T-helper 2 cell treated with Interferon-gamma antibody and Interleukin-4, amounts not matched to agents 5 μg/mL and 100 μg/mL, for 36 hours (primary cell): Measurements from ENCODE around the gene PTX4.

Experiments
- DNase-seq: peaks from one replicate; pipeline ENCODE4 v3.0.0; 2021; ENCODE audit warnings: low spot score
- H3K27ac Mint-ChIP-seq: one replicate; pipeline ENCODE4 v1.8.0; 2021; ENCODE audit warnings: mild to moderate bottlenecking, mixed read lengths
- H3K27me3 Mint-ChIP-seq: one replicate; pipeline ENCODE4 v1.8.0; 2021; ENCODE audit warnings: low read depth, mixed read lengths
- H3K36me3 Mint-ChIP-seq: one replicate; pipeline ENCODE4 v1.8.0; 2021; ENCODE audit warnings: low read depth, mixed read lengths
- H3K4me1 Mint-ChIP-seq: one replicate; pipeline ENCODE4 v1.8.0; 2021; ENCODE audit warnings: low read depth, mixed read lengths
- H3K4me3 Mint-ChIP-seq: one replicate; pipeline ENCODE4 v1.8.0; 2022; ENCODE audit warnings: mild to moderate bottlenecking, moderate library complexity, mixed read lengths
- H3K9me3 Mint-ChIP-seq: one replicate; pipeline ENCODE4 v1.8.0; 2021; ENCODE audit warnings: mixed read lengths

Gene PTX4

GRCh38 chr16:1436731-1437355 is 51.9 kb downstream of the PTX4 start:
- Mint-ChIP-seq H3K4me3 (no peak overlapping the region), H3K27ac (no peak overlapping the region), H3K9me3 (no peaks in the 10 kb centered on the region), H3K27me3 (no peaks in the 10 kb centered on the region), H3K36me3 (no peaks in the 10 kb centered on the region), H3K4me1 (no peaks in the 10 kb centered on the region)
- no peak for DNase-seq

DNA sequence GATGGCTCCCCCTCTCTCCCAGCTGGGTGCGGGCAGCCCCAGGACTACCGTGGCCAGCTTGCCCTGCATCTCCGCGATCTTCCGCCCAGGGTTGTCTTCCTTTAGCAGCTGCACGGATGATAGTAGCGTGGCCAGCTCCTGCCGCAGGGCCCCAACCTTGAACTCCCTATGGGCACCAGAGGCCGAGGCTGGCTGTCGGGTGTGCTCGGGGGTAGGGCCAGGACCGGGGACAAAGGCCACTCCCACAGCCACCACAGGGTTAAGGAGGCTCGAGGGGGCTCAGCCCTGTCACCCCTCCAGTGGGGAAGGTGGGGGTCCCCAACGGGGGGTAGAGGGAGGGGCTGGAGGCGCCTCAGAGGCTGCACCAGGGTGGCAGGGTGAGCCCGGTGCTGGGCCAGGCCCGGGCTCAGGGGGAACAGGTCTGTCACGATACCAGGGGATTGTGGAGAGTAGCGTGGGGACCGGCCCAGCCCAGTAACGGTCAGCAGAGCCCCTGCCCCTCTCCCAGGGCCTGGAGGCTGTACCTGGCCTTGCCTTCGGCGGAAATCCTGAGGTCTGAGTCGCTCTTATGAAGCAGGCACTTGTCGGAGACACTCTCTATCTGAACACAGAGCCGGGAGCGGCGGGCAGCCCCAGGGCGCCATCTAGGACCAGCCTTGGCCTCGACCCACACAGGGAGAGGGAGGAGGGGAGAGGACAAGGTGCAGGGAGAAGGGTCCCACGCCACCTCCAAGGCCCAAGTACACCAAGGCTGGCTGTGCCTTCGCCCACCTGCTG is 52.6 kb downstream of the PTX4 start:
- Mint-ChIP-seq H3K27ac (no peak overlapping the region), H3K4me1 (no peaks in the 10 kb centered on the region), H3K36me3 (no peaks in the 10 kb centered on the region), H3K4me3 (no peak overlapping the region), H3K27me3 (no peaks in the 10 kb centered on the region), H3K9me3 (no peaks in the 10 kb centered on the region)
- no peak for DNase-seq
